Fibroblast of lung (primary cell): ENCODE results near the gene BIVM.

Source experiments
- CTCF ChIP-seq, 2 donors: IDR thresholded peaks in 1 of 2; conservative IDR thresholded peaks in 1 of 2; 1 replicate in 1 of 2; 2 replicates in 1 of 2; pipeline ENCODE4 v1.5.1; 2011 to 2012; ENCODE audit warnings: low read length in 2 of 2, control low read depth in 1 of 2, inconsistent platforms in 1 of 2, low read depth in 1 of 2, mild to moderate bottlenecking in 1 of 2
- EZH2 ChIP-seq: IDR thresholded peaks from 2 replicates; pipeline ENCODE4 v1.5.1; 2012; ENCODE audit warnings: low read length, control low read depth, mild to moderate bottlenecking; ENCODE audit errors: missing control alignments

GRCh38 chr13:102772042-102772425 lies 26.9 kb upstream of the BIVM start:
- TF ChIP-seq CTCF (conservative IDR thresholded peaks at IDR 0.05 in 1 of 2, IDR thresholded peaks at IDR 0.05 in 1 of 2; ENCODE audit: low read depth in 1 of 2, low read length in 2 of 2): no peak
- no peak for TF ChIP-seq EZH2
